ENCODE results near the gene SNRPA. TPM values are rescaled to one million over a fixed set of nuclear protein-coding genes. Genes with fewer than 3 reads are reported as not detected.
A peak's percentile ranks its signal among the peaks of the same experiment; 100 is the strongest.

Gene SNRPA
- total and polyA plus RNA-seq, 2 of the 13 experiments (the other 11 are each of a cell fraction or from before 2014, with no cell fraction given), result 59.6 to 162 TPM

DNA sequence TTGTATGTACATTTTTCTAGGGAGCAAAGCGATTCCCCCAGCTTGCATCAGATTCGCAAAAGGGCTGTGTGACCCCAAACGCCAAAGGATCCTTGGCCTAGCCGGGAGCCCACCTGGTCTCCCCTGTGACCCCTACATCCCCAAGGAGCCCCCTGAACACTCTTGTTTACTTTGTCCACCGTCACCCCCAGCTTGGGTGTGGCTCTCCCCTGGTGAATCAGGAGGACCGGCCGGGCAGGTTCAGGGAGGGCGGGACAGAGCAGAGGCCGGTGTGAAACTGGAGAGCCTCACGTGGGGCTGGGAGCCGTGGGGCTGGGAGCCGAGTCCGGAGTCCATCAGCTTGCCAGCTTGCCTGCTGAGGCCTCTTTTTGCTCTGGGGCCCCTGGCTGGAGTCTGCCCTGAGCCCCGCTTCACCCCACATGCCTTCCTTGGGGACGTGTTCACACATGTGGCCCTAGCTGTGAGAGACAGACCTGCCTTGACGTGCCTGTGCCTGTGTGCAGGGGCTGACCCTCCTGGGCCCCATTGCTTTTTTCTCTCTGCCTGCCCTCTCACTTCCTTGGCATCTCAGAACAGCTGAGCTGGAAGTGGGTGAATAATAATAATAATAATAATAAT is 32.1 kb upstream of the SNRPA start (continued):
- TF ChIP-seq SATB2 (CRISPR knock-in tag; IDR thresholded peaks at IDR 0.05) (no peak), NR1H2 (CRISPR knock-in tag; IDR thresholded peaks at IDR 0.05; ENCODE audit: borderline replicate concordance, low read depth) (no peak), ARID4A (CRISPR knock-in tag; IDR thresholded peaks at IDR 0.05; ENCODE audit: borderline replicate concordance) (peak; percentile 89), ZNF546 (CRISPR knock-in tag; conservative IDR thresholded peaks at IDR 0.05) (no peak), ZNF850 (CRISPR knock-in tag; conservative IDR thresholded peaks at IDR 0.05) (no peak), ZNF230 (CRISPR knock-in tag; IDR thresholded peaks at IDR 0.05) (0 out of 2 replicates have a peak, but pooled peaks have one; percentile 73), BORCS8-MEF2B (CRISPR knock-in tag; IDR thresholded peaks at IDR 0.05) (no peak), ZNF790 (CRISPR knock-in tag; IDR thresholded peaks at IDR 0.05; ENCODE audit: borderline replicate concordance) (peak; percentile 23; the same call in 1 of the 2 replicates), ZNF878 (CRISPR knock-in tag; IDR thresholded peaks at IDR 0.05) (0 out of 2 replicates have a peak, but pooled peaks have one; percentile 35), ZNF3 (CRISPR knock-in tag; IDR thresholded peaks at IDR 0.05) (no peak), RERE (CRISPR knock-in tag; IDR thresholded peaks at IDR 0.05; ENCODE audit: low read depth) (0 out of 2 replicates have a peak, but pooled peaks have one; percentile 34)
- TF ChIP-seq, protein P1, sequence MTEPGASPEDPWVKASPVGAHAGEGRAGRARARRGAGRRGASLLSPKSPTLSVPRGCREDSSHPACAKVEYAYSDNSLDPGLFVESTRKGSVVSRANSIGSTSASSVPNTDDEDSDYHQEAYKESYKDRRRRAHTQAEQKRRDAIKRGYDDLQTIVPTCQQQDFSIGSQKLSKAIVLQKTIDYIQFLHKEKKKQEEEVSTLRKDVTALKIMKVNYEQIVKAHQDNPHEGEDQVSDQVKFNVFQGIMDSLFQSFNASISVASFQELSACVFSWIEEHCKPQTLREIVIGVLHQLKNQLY (CRISPR knock-in tag; IDR thresholded peaks at IDR 0.05), result peak; percentile 29; the same call in 1 of the 2 replicates
- TF ChIP-seq, protein P2, sequence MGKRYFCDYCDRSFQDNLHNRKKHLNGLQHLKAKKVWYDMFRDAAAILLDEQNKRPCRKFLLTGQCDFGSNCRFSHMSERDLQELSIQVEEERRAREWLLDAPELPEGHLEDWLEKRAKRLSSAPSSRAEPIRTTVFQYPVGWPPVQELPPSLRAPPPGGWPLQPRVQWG (CRISPR knock-in tag; IDR thresholded peaks at IDR 0.05; ENCODE audit: borderline replicate concordance, low read depth), result no peak
- TF ChIP-seq, protein P3, sequence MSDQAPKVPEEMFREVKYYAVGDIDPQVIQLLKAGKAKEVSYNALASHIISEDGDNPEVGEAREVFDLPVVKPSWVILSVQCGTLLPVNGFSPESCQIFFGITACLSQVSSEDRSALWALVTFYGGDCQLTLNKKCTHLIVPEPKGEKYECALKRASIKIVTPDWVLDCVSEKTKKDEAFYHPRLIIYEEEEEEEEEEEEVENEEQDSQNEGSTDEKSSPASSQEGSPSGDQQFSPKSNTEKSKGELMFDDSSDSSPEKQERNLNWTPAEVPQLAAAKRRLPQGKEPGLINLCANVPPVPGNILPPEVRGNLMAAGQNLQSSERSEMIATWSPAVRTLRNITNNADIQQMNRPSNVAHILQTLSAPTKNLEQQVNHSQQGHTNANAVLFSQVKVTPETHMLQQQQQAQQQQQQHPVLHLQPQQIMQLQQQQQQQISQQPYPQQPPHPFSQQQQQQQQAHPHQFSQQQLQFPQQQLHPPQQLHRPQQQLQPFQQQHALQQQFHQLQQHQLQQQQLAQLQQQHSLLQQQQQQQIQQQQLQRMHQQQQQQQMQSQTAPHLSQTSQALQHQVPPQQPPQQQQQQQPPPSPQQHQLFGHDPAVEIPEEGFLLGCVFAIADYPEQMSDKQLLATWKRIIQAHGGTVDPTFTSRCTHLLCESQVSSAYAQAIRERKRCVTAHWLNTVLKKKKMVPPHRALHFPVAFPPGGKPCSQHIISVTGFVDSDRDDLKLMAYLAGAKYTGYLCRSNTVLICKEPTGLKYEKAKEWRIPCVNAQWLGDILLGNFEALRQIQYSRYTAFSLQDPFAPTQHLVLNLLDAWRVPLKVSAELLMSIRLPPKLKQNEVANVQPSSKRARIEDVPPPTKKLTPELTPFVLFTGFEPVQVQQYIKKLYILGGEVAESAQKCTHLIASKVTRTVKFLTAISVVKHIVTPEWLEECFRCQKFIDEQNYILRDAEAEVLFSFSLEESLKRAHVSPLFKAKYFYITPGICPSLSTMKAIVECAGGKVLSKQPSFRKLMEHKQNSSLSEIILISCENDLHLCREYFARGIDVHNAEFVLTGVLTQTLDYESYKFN (CRISPR knock-in tag; conservative IDR thresholded peaks at IDR 0.05), result peak; percentile 94

Measured in HepG2 (cell line).